Caki2 (cell line): Measurements from ENCODE around the gene NUTM2A. TPM values are rescaled to one million over a fixed set of nuclear protein-coding genes. Genes with fewer than 3 reads are reported as not detected.
"Not testable (repeated sequence)": the region's sequence is repeated elsewhere in the genome, so short reads cannot be mapped to it uniquely, and the experiment has no call there.

Experiments
- DNase-seq: peaks from one replicate; pipeline ENCODE4 v3.0.0-alpha.2; 2015; ENCODE audit warnings: low read depth
- in situ Hi-C: cut with HindIII; loops from 2 replicates; pipeline ENCODE4 v1.10.0; 2016; ENCODE audit warnings: low sequenced_read_pairs, low pct_unique_long_range_greater_than_20kb, mixed read lengths
- total RNA-seq: library from RNA; depleted of rRNA; stranded (reverse); fragments of >200 nt; shearing (Covaris generic); gene quantifications from 2 replicates; pipeline ENCODE4 v1.2.3, GENCODE V29; 2014; ENCODE audit warnings: low replicate concordance; rRNA removed

NUTM2A gene, protein sequence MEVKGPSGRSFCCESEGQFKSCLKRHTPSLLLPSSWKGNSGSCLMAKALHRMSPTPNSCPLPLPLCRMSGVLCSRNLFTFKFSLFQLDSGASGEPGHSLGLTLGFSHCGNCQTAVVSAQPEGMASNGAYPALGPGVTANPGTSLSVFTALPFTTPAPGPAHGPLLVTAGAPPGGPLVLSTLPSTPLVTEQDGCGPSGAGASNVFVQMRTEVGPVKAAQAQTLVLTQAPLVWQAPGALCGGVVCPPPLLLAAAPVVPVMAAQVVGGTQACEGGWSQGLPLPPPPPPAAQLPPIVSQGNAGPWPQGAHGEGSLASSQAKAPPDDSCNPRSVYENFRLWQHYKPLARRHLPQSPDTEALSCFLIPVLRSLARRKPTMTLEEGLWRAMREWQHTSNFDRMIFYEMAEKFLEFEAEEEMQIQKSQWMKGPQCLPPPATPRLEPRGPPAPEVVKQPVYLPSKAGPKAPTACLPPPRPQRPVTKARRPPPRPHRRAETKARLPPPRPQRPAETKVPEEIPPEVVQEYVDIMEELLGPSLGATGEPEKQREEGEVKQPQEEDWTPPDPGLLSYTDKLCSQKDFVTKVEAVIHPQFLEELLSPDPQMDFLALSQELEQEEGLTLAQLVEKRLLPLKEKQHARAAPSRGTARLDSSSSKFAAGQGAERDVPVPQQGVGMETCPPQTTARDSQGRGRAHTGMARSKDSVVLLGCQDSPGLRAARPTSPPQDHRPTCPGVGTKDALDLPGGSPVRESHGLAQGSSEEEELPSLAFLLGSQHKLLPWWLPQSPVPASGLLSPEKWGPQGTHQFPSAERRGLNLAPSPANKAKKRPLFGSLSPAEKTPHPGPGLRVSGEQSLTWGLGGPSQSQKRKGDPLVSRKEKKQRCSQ
- total RNA-seq = 1.7 TPM in 1 of 2 replicates, not detected in the other

DNA sequence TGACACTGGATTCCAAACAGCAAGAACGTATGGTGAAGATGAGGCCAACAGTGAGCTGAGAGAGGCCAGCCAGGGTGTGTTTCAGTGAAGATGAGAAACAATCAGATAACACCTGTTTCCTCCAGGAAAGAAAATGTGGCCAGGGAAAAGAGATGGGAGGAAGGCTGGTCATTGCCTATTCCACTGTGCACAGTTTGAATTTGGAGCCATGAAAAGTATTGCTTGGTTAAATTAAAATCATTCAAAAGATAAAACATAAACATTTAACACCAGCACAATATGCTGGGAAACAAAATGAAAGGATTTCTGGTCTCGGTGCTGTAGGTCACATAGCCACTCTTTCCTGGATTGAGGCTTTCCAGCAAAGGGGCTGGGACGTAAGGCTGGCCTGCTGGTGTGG lies at the start of gene NUTM2A:
Gene NUTM2A, plus strand, starts transcription at position 301 of the 400 bp plus-strand sequence. CDS start 383 bp downstream, outside the sequence.
- in situ Hi-C loops, DNase-seq: not testable (repeated sequence)

DNA sequence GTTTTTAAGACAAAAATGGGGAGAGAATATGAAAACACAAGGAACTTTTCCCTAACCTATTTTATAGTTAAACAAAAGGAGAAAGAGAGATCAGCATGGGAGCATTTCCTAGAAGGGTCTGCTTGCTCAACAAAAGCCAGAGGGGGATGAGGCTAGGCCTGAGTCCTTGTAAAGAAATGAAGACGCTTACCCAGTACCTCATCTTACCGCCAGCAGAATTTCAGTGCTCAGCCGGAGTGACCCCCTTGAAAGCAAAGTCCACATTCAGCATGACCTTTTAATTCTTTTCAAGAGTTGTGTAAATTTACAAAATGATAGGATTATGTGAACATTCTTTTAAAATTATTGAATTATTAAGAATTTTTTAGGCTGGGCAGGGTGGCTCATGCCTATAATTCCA lies 47.7 kb upstream of the NUTM2A start:
- DNase-seq, in situ Hi-C loops: not testable (repeated sequence)

DNA sequence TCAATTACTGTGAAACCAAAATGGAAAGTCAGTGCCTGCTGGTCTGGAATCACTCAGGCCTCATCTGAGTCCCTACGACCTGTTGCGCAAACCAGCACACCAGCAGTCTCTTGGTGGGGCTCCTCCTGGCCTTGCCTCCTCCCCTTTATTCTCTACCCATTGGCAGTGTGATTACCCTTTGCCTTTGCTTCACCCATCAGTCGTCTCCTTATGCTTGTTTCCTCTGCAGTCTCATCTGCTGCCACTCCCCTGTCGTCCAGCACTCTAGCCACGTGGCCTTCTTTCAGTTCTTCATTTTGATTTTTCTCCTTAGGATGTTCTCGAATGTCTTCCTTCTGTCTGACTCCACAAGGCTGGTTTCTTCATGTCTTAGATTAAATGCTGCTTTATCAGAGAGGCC lies 40.8 kb upstream of the NUTM2A start:
- in situ Hi-C loops, DNase-seq: not testable (repeated sequence)

DNA sequence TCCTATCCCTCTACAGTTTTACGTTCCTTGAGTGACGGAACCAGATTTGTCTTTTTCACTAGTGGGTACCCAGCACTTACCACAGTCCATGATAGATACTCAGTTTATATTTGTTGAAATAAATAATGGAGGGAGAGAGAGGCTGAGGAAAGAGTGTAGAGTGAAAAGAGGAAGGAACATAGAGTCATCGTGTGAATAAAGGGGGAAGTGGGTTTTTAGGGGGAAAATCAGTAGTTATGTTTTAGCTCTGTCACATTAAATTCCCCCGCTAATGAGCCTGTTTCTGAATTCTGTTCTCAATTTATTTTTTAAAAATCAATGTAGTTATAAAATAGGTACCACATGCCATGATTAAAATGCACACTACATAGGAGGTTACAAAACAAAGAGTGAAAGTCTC lies 39.2 kb upstream of the NUTM2A start:
- in situ Hi-C loops, DNase-seq: not testable (repeated sequence)

DNA sequence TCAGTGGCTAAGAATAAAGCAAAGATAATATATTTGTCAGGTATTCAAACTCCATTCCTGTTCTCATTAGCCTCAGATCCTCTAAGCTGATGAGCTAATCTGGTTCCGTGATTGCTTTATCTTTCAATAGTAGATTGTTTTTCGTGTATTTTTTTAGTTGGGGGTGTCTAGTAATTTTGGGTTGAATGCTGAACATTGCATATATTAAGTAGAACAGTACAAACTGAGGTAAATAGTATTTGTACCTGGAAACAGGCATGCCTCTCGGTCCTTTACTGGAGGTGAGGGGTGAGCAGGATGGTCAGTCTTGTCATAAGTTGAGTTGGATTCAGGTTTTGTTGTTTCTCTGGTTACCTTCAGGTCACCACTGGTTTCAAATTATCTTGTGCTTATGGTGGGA lies 37.7 kb upstream of the NUTM2A start:
- in situ Hi-C loops, DNase-seq: not testable (repeated sequence)

DNA sequence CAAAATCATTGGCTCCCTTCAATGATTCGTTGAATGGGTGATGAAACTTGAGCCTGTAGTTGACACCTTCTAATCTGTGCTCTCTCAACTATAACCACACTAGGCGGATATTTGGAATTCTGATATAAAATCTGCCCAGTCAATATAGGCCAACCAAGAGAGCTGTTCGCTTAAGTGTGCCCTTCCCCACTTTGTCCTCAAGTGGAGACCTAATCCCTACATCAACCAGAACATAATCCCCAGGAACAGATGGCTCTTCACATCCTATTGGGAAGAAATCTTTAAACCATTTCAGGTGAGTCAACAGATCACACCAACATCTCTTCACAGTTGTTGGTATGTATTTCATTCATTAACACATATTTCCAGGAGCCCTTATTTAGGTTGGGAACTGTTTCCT lies 33.4 kb upstream of the NUTM2A start:
- DNase-seq, in situ Hi-C loops: not testable (repeated sequence)

DNA sequence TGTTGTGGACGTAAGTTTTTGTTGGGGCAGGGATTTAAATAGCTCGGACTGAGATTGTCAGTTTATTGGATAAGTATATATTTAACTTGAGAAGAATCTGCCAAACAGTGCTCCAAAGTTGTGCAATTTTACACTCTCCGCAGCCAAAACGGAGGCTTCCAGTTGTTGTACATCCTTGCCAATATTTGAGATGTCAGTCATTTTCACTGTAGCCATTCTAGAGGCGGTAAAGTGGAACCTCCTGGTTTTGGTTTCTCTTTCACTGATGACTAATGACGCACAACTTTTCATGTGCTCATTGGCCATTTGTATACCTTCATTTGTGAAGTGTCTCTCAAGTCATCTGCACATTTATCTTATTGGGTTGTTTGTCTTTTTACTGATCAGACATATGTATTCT lies 24.3 kb upstream of the NUTM2A start:
- in situ Hi-C loops = not testable (repeated sequence)
- DNase-seq = peak; percentile 56

DNA sequence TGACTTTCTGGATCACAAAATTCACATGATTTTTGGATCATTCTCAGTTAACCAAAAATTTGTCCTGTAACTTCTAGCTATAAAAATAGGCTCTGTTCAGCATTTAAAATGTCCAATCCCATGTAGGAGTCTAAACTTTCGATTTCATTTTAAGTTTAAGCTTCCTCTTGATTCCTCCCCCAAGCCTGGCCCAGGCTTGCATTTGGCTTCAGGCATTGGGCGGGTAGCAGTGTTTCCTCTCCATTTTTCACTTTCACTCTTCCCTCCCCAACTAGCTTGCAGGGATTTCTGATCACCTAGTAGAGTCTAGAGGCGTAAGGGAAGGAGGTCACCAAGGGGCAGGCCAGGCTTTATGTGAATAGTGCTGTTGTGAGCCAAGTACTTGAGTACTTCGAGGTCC lies 20.4 kb upstream of the NUTM2A start:
- DNase-seq, in situ Hi-C loops: not testable (repeated sequence)

DNA sequence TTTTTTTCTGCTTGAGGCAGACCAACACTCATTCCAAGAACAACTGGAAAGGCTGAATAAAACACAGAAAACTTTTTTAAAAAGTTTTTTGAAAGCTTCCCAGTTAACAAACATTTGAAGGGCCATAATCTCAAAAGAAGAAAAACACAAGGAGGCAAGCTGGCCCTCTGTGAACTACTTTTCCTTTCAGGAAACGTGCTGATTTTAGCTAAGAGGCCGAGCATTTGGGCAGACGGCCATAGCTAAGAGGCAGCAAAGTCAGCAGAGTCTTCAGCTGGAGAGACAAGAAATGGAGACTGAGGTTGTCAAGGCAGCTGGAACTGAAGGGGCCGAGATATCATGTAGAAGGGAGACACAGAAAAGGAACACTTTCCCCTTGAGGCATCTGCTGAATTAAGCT lies 18.3 kb upstream of the NUTM2A start:
- in situ Hi-C loops, DNase-seq: not testable (repeated sequence)

DNA sequence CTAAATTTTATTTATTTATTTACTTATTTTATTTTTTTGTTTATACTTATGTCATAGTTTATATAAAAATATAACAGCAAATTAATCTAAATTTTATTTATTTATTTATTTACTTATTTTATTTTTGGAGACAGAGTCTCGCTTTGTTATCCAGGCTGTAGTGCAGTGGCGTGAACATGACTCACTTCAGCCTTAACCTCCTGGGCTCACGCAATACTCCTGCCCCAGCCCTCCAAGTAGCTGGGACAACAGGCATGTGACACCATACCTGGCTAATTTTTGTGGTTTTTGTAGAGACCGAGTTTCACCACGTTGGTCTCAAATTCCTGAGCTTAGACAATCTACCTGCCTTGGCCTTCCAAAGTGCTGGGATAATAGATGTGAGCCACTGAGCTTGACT lies 14.9 kb upstream of the NUTM2A start:
- in situ Hi-C loops, DNase-seq: not testable (repeated sequence)

DNA sequence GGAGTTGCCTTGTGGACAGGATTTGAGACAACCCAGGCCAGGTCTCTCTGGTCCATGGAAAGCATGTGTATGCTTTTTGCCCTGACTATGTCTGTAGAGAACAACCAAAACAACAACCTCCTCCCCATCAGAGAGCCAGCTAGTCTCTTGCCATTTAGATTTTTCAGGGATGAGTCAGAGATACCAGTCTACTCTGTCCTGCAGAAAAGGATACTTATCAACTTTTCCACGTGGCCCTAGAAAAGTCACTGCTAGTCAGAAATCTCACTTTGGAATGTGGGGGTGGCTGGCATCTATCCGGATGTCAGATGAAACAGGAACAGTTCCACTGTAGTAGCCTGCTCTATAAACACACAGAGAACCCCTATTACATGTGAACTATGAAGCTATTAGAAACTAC lies 13.4 kb upstream of the NUTM2A start:
- peak; percentile 31 for DNase-seq
- in situ Hi-C loops = not testable (repeated sequence)

DNA sequence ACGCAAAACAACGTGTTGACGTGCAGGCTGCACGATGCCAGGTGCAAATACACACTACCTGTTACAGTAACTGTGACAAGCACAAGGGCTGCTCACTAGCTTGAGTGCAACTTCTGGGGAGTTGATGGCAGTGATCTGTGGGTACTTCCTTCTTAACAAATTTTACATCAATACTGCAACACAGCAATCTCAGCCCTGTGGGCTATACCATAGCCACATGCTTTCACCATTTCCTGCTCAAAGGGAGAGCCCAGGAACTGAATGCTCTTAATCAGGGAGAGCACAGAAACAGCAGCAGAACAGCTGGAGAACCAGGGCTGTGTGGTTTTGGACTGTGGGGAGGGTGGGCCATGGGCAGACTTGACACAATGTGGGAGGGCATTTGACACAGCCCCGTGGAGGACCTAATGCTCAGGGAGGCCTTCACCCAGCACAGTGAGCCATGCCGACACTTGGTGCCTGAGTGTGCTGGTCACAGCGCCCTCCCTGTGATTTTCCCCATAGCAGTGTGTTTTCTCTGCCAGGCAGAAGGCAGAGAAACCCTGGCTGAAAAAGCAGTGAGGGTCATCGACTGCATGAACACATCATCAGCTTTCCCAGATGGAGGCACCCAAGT lies 12.0 kb upstream of the NUTM2A start:
- DNase-seq, in situ Hi-C loops: not testable (repeated sequence)

DNA sequence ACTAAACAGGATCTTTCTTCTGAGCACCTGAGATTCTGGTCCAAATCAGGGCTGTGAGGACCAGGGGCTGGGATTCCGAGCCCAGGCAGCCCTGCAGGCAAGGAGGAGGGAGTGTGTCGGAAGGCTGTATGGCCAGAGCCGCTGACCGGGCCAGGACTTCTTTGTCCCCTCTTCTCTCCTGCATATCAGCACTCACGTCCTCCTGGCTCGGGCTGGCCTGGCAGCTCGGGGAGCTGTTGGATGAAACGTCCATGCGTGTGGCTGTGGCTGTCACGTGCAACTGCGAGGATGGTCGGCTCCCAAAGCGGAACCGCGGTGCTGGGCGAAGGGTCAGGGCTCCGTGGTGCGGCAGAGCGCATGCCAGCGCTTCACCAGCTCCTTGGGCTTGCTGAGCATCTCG lies 11.4 kb upstream of the NUTM2A start:
- in situ Hi-C loops, DNase-seq: not testable (repeated sequence)

DNA sequence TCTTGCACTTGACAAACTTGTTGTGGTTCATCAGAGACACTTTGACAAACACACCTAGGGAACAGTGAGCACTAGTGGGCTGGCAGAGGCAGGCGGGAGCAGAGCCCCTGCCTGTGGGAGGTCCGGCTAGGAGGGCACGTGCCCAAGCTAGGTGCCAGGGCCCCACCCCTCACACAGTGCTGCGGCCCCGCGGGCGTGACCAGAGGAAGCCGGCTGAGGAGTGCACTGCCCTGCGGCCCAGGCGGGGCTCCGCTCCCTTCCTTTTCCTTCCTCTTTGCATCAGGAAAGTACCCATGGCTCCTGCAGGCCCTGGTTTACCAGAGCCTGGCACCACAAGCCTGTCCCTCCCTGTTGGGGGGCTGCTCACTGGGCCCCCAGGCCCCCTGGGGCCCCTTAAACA lies 9.1 kb upstream of the NUTM2A start:
- DNase-seq, in situ Hi-C loops: not testable (repeated sequence)

DNA sequence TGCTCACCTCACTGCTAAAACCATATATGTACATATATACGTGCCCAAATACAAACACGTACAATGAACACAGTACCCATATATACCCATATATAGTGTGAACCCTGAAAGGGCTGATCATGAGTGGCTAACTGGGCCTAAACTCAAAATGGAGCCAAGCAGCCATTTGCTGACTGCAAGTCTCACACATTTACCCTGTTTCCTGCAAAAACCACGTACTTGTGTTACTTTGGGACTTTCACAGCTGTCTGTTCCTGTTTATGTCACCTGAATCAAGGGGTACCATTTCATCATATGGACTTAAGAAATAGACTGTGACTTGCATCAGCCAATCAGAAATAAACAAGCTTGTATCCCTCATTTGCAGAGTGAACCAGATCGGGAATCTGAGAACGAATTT lies 5.9 kb upstream of the NUTM2A start:
- in situ Hi-C loops, DNase-seq: not testable (repeated sequence)

DNA sequence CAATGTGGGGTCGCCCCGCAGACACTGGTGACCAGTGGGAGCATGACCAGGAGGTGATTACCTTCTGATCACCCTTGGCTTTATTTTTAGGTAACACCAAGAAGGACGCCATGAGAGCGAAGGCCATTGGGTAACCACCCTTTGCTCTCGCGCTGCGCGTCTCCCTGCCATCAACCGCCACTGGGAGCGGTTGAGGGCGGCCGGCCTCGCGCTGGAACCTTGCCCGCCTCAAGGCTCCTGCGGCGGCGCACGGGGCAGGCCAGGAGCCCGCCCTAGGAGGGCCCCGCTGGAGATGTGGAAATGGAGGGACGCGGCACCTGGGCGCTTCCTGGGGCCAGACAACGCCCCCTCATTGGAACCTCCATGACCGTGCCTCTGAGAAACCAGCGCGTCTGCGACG lies 2.5 kb upstream of the NUTM2A start:
- in situ Hi-C loops, DNase-seq: not testable (repeated sequence)

DNA sequence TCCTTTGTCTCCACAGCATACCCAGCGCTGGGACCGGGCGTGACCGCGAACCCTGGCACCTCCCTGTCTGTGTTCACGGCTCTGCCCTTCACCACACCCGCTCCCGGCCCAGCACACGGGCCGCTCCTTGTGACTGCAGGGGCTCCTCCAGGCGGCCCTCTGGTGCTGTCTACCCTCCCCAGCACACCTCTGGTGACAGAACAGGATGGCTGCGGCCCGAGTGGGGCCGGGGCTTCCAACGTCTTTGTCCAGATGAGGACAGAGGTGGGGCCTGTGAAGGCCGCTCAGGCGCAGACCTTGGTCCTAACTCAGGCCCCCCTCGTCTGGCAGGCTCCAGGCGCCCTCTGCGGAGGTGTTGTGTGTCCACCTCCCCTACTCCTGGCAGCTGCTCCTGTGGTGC lies 3.0 kb downstream of the NUTM2A start:
- in situ Hi-C loops, DNase-seq: not testable (repeated sequence)

DNA sequence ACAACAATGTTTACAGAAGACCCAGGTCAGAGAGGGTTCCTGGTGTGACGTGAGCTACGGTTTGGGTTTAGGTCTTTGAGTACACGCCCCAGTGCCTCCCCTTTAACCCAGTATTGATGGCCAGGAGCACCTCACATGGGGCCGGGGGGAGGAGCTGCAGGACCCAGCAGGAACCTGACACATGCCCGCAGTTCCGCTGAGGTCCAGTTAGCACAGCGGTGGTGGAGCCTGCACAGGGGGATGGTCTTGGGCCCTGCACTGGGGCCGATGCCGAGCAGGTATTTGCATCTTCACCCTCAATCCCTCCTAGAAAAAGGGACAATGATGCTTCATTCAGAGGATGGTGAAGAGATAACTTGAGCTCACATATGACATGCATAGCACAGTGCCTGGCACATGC lies 4.0 kb downstream of the NUTM2A start:
- in situ Hi-C loops, DNase-seq: not testable (repeated sequence)
